Measurements from ENCODE around the gene SPDEF.

SPDEF gene

DNA sequence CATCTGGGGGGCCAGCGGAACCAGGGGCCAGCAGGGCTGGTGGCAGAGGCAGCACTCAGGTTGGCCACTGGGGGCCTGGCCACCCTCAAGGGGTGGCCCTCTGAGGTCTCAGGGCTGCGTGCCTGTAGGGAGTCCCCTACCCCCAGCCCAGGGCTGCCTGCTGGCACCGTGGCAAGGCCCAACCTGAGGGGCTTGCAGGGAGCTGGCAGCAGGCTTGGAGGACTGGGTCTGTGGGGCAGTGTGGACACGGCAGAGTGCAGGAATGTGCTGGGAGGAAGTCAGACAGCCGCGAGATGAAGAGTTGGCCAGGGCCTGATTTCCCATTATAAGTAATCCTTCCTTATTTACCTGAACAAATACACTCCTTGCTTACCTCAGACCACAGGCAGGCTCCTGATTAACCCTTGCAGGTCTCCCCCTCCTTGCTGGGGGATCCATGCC is at the start of gene SPDEF:
TSS of gene SPDEF (minus strand) at position 299 of the 441 bp plus-strand sequence. CDS start 11,874 bp downstream, outside the sequence.
- FAIRE-seq = no peak

DNA sequence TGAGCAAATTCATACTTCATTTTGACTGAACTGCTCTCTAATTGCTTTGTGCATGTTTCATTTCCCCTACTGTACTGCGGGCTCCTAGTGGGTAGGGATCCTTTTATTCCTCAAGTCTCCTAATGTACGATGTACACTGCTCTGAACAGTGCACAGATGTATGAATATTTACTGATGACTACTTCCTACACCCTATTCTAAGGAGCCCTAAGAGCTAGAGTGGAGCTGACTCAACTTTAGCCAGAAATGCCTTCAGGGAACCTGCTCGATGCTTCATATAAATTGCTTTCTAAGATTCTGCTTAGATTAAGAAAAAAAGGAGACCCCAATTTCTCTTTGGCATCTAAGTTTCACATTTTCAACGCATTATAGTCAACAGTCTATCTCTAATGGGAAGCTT is 47.6 kb upstream of the SPDEF start:
- FAIRE-seq = no peak

DNA sequence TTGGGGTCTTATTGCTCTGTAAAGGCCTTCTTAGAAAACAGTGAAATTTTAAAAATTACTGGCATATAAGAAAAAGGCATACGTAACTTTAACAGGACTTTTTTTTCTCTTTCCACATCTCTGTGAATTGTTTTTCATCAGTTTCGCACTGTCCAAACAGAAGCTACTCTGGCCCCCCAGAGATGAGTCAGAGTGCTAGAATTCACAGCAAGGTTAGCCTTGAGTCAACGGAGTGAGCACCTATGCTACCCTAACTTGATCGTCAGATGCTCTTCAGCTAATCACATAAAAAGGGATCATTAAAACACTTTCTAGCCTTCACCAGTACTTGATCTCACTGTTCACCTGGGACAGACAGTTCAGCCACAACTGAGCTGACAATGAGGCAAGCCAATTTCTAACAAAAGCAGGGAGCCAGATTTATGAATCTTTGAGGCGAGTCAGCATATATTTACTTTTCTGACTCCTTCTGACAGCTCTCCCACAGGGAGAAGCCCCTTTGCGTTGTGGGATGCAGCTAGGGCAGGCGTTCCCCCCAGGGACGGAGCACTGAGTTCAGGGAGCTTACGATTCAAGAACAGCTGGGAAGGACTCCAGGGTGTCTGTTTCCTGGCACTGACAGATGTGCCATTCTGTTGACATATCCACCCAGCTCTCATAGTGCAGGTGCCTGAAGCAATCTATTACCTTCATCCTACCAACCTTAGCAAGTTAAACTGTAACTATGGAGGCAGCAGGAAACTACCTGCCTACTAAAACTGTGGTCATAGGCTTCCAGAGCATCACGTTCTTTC is 46.4 kb upstream of the SPDEF start:
- no peak for FAIRE-seq

DNA sequence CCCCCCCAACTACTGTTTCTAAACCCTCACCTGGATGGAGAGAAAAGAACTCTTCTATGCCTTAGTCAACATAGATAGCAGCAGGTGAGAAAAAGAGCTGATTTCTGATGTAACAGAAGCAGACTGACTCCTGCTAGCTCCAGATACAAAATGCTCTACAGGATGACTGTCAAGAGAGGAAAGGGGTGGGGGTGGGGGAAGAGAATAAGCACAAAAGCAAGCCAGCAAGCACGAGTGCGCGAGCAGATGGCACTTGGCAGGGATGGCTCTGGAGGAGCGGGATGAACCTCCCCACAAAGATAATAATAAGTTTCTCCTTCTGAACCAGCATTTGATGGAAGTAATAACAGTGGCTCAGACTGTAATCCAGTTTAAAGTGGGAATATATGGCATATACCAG is 45.6 kb upstream of the SPDEF start:
- no peak for FAIRE-seq

DNA sequence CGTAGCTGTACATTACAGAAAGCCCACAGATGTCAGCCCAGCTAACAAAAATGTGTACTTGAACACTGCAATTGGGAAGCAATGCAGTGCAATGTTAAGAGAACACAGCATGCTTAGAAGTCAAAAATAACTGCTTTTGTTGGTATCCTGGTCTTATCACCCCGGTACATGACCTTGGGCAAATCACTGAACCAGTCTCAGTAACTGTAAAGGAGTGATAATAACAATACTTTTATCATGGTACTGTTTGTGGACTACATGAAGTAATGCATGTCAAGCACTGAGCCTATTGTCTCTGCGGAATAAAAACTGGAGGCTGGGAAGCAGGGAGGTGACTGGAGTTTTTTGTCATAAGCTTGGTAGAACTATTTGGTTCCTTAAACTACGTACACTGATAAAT is 44.7 kb upstream of the SPDEF start:
- no peak for FAIRE-seq

DNA sequence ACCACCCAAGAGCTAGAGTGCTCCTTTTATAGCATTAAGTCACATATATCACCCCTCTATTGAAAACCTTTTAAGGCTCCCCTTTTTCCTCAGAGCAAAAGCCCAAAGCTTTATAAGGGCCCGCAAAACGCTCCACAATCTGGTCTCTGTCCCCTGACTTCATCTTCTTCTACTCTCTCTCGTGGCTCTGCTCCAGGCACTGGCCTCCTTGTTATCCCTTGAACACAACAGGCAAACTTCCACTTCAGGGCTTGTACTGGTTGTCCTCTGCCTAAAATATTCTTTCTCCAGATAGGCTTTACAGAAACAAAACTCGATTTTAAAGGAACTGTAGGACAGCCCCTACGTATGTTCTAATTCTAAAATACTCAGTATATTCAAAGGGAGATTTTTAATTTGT is 44.0 kb upstream of the SPDEF start:
- no peak for FAIRE-seq

DNA sequence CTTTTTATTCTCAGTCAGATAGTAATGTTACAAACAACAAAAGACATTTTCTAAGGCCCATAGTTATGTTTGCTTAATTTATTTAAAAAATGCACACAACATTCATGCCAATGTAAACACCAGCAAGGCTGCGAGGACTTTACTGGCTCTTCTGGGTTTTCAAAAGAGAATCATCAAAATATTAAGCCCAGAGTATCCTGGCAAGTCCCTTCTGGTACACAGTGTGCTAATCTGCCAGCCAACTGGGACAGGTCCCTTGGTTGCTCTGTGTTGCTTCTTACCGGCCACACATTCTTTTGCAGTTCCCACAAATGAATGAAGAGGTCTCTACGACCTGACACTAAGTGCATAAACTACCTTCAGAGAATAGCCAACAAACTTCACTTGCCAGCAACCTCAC is 42.6 kb upstream of the SPDEF start:
- FAIRE-seq = no peak

DNA sequence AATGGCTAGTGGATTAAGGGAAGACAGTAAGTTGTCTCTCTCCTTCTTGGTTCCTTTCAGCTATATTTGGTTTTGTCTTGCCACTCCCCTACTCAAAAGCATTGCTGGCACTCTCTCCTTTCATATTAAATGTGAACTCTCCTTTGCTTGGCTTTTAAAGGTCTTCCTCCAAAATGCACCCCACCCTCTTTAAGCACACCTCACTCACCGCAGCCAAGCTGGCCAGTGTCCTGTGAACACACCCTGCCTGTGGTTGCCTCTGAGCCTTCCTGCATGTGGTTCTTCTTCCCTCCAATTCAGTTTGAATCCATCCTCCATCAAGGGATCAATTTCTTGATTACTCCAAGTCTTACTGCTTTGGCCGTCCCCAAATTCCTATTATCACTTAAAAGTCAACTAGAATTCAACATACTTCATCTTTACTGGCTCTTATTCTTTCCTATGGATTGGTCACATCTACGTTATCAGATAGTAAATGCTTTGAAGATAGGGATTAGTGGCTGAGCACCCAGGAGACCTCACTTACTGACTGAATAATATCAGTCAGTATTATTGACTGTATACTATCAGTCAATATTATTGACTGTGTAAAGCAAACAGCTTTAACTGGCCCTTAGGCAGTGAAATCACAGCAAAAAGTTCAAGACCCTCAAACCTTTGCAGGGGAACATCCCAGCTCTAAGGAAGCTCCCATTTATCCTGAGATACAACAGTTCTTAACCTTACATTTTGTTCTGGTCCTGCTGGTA is 41.6 kb upstream of the SPDEF start:
- no peak for FAIRE-seq

DNA sequence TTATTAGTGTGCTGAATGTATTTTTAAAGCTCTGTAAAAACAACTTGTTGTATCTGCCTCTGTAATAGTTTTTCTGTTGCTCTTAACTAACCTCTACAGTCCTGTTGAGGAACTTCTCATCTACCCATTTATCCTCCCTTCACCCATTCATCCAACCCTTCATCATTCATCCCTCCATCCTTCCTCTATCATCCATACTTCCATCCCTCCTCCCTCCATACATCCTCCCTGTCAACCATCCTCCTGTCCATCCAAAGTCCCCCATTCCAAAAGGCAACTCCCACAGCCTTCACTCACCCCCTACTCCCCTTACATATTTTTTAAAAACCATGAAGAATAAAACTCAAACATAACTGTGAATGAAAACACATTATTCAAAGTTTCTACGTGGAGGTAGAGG is 40.7 kb upstream of the SPDEF start:
- no peak for FAIRE-seq

DNA sequence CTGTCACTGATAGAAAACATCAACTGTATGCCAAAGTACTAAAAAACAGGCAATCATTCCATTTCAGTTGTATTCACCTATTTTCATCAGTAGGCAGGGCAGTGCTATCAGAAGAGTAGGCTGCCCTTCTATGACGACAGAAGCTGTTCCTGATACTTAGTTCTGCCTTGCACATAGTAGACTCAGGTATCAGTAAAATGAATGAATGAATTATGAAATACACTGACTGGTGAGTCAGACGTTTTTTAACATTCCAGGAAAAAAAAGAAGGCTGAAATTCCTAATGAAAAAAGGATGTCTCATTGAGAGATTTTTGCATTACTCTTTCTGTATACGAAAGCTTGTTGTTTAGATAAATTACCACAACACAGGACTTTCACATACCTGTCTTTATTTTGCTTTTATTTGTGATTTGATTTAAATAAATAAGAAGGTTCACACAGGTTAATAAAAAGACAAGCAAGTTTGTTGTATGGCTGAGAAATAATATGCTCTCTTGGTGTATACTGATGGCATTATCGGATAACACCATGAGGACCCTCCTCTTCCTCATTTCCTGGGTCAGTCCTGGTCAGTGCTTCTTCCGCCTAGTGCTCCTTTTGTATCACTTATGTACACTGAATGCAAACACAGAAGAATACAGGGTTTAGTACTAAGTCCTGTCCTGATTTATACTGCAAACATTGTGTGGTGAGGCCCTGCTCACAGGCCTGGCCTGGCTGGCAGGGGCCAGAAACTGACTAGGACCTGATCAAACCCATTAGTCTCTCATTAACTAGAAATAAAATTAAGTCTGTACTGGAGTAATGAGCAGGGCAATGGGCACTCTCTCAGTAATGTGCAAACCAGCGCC is 39.4 kb upstream of the SPDEF start:
- FAIRE-seq = no peak

DNA sequence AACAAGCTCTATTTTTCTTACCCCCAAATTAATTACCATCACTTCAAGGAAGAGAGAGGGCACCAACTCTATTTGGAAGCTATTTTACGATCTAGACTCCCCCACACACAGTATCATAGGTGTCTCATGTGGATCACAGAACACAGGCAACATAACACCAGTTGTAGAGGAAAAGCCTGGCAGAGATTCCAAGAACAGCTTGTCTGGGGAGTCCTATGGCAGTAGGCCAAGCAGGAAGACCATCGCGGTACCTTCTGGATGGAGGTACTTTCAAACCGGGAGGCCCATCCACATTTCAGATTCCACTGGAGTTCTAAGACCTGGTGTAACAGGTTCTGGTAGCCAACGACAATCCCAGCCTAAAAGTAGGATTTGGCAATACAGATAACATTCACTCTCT is 37.6 kb upstream of the SPDEF start:
- no peak for FAIRE-seq

DNA sequence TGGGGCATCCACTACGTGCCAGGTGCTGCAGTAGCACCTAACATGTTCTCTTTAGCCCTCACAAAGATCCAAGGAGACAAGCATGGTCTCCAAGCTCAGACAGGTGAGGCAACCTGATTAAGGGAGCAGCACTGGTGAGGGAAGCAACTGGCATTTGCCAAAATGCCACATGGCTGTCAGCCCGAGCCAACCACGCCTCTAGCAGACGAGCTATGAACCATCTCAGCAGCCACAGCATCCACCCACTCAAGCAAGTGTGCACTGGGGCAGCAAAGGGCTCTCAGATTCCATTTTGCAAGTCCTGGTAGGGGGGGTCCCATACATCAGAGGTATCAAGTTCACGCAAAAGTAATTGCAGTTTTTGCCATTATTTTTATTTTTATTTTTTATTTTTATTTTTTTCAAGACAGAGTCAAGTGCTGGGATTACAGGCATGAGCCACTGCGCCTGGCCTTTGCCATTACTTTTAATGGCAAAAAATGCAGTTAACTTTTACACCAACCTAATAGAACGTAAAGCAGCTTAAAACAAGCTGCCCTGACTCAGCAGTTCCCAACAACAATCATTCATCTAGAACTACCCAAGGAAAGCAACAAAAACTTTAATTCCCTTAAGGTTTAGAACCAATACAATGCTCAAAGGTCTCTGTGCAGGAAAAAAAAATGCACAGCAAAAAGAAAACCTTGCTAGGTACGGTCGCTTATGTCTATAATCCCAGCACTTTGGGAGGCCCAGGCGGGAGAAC is 36.3 kb upstream of the SPDEF start:
- no peak for FAIRE-seq

DNA sequence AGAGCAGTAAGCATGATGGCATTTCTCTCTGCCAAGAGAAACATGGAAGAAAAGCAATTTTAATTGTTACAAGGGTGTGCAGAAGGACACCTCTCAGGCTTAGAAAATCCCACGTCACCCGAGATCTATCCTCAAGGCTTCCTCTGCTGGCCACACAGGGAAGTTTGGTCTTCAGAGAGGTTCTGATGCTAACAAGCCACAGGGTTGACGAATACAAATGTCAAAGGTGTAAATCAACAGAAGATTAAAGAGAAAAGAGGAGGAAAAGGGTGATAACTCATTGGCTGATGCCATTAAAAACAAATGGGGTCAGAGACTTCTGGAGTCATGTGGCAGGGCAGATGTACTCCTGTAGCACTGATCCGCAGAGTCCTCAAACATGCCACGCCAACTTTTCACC is 33.6 kb upstream of the SPDEF start:
- no peak for FAIRE-seq

DNA sequence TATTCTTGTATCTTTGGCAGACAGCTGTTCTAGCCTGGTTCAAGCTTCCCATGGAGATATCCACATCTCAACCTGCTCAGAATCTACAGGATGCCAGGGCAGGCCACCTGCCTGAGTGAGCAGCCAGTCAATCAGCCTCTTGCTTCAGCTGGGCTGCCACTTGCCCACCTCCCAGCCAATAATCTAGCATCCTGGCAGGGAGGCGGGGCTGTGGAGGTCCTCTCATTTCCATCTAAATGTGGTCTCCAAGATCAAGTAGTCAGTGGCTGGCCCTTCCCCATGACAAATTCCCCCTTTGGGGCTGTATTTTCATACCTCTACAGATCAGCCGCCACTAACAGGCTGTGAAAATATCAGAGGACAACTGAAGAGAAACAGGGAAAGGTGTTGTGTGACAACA is 33.0 kb upstream of the SPDEF start:
- FAIRE-seq = no peak

DNA sequence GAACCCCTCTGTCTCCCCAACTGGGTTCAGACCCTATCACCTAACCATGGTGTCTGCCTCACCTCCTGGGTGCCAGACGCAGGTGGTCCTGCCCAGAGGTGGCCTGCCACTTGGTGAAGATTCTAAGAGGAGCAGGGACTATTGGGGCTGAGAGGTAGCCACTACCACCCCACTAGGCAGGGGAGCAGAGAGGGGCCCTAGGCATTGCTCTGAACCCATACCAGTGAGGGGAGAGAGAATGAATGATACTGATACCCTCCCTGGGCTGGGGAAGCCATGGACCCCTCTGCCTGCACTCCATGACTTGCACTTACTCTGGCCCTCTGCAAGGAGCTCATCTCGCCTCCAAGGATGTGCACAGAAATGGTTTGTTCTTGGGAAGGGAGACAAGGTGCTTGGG is 31.7 kb upstream of the SPDEF start:
- no peak for FAIRE-seq

DNA sequence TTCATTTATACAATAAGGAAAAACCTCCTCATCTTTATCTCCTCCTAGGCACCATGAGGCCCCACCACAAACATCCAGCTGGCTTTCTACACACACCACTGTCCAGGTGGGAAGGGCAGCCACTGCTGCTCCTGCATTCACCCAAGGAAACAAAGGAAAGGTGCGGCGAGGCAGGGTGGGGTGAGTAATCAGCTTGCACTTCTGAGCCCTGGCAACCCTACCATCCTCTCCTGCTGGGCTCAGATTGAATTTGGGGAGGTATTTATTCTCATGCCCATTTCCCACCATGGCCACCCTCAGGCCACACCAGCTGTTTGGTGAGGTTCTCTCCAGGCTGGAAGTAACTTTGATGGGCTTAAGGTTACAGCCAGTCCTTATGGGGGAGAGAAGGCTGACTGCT is 31.2 kb upstream of the SPDEF start:
- no peak for FAIRE-seq

DNA sequence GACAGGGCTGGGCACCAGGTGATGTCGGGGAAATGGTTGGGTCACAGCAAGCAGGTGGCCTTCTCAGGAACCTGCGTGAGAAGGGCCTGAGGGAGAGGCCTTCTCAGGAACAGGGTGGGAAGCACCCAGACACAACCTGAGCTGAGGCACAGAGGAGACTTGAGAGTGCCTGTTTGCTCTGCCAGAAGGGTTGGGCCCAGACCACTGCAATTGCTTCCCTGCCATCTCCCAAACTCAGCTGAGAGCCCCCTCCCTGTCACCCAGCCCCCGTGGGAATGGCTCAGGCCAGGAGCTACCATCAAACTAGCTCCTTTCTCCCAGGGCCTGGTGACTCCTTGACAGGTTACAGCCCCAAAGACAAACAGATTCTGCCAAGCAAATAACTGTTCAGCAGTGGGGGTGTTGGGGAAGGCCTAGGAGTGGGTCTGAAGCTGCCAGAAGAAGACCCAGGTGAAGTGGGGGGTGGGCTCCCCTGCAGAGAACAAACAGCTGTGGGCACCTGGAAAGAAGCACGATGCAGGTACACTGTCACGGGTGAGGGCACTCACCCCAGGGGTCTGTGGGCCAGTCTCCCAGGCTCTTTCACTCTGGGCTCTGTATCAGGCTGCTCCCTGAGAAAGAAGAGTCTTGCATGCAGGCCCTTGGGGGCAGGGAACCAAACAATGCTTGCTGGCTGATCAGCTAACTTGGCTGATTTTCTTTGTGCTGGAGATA is 30.4 kb upstream of the SPDEF start:
- FAIRE-seq = no peak

DNA sequence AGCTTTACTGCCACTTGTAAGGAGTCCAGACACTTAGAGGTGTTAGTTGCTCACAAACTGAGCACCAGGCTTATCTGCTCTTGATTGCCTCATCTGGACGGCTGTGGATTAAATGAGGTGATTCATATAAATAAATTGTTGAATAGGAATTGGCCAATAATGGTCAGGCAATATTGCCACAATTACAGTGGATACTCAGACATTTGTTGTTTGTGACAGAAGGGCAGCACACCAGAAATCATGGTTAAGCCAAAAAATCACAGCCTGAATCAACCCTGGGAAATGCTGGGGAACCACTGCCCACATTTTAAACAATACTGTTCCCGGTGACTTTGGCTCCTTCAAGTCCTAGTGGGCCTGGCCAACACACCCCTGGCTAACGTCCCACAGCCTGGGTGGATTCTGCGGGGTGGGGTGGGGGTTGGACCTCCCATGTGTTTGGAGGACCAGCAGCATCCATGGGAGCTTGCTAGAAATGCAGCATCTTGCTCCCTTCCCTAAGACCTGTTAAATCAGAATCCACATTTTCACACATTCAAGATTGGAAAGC is 29.5 kb upstream of the SPDEF start:
- FAIRE-seq = no peak

DNA sequence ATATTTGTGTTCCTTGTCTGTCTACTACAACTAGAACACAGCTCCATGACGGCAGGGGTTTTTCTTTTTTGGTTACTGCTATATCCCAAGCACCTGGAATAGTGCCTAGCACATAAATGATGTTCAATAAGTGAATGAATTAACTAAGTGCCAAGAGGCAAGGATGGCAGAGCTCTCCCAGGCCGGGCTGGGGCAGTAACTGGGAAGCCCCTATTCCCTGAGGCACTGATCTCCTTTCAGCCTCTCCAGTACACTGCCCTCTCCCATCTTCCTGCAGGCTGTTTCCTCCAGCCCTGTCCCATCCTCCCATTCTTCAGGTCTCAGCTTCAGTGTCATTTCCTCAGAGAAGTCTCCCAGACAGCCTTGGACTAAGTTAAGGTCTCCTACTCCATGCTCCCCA is 29.0 kb upstream of the SPDEF start:
- FAIRE-seq = no peak

DNA sequence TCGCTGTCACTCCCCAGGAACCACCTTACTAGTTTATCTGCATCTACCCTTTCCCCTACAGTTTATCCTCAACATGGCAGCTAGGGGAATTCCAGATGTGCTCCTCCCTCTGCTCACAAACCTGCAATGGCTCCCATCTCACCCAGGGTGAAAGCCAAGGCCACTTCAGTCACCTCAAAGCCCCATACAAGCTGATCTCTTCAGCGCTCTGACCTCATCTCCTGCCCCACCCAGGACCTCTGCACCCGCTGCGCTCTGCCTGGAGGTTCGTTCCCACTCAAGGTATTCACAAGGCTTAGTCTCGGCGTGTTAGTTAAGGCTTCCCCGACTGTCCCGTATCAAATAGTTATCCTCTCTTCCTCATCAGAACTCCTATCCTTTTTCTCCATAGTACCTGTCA is 28.6 kb upstream of the SPDEF start:
- FAIRE-seq = no peak

DNA sequence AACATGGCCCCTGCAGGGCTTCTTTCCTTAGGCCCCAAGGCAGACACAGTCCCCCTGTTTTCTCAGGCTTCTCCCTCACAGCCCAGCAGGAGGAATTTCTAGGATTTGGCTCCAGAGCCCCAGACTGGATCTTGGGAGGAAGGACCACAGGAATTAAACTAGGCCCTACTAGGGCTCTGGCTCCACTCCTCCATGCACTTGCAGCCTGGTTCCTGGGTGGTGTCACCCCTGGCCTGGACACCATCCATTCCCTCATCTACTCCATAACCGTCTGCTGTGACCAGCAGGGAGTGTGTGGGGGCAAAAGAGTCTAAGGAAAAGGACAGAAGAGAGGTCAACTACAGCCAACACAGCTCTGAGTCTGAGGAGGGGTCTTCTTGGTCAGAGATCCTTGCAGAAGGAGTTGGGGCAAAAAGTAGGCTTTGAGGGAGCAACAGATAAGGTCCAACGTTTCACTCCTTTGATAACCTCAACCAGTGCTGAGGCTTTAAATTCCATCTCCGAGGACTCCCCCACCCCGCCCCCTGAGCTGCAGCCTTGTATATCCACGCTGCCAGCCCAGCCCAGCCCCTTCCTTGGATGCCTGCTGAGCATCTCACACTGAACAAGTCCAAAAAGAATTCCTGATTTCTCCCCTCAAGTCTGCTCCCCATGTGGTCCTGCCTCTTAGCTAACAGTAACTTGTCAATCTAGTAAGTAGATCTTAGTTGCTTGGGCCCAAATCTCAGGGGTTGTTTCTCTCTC is 27.9 kb upstream of the SPDEF start:
- no peak for FAIRE-seq

All from endometrium (tissue), 2 donors.